Gastrocnemius medialis (tissue), 4 donors: Measurements from ENCODE around the gene CD3E. TPM values are rescaled to one million over a fixed set of nuclear protein-coding genes. Genes with fewer than 3 reads are reported as not detected.

Experiments used
- ATAC-seq, 2 donors: fragments of 150-250 bp; one replicate each; pipeline ENCODE4 v1.9.1; 2016
- DNase-seq, 2 donors: peaks; one replicate each; pipeline ENCODE4 v3.0.0-alpha.2; 2019
- H3K27ac ChIP-seq, 4 donors: fragments of 200-600 bp; sonication (generic); 1 replicate in 1 of 4; 2 replicates in 3 of 4; pipeline ENCODE4 v1.5.1; 2016 to 2018; ENCODE audit warnings: mild to moderate bottlenecking in 2 of 4, moderate library complexity in 1 of 4
- H3K27me3 ChIP-seq, 3 donors: fragments of 200-600 bp; sonication (generic) in 2 of 3; 1 replicate in 1 of 3; 2 replicates in 2 of 3; pipeline versions ENCODE4 v1.5.1 to v1.6.0; 2016 to 2019; ENCODE audit warnings: mild to moderate bottlenecking in 1 of 3, moderate library complexity in 1 of 3
- H3K36me3 ChIP-seq, 2 donors: fragments of 200-600 bp; sonication (generic) in 1 of 2; one replicate each; pipeline ENCODE4 v1.5.1; 2017 to 2018
- H3K4me1 ChIP-seq, 2 donors: fragments of 200-600 bp; sonication (generic) in 1 of 2; one replicate each; pipeline ENCODE4 v1.5.1; 2016 to 2017; ENCODE audit warnings: mild to moderate bottlenecking in 2 of 2
- H3K4me3 ChIP-seq, 4 donors: fragments of 200-600 bp; sonication (generic) in 3 of 4; 1 replicate in 1 of 4; 2 replicates in 3 of 4; pipeline ENCODE4 v1.5.1; 2016 to 2019; ENCODE audit warnings: mild to moderate bottlenecking in 2 of 4
- H3K9me3 ChIP-seq, 3 donors: fragments of 200-600 bp; sonication (generic) in 2 of 3; 1 replicate in 1 of 3; 2 replicates in 2 of 3; pipeline ENCODE4 v1.5.1; 2016 to 2019
- CTCF ChIP-seq, 5 experiments: fragments of 450-650 bp in 3 of 5; fragments of 200-600 bp in 2 of 5; sonication (generic) in 2 of 5; IDR thresholded peaks in 4 of 5; conservative IDR thresholded peaks in 1 of 5; 1 replicate in 4 of 5; 2 replicates in 1 of 5; pipeline ENCODE4 v1.5.1; 2016 to 2019; ENCODE audit warnings: antibody characterized with exemption in 5 of 5, mild to moderate bottlenecking in 3 of 5, moderate library complexity in 3 of 5
- POLR2A ChIP-seq, 2 donors: fragments of 450-650 bp; IDR thresholded peaks; one replicate each; pipeline ENCODE4 v1.6.1; 2017; ENCODE audit warnings: antibody characterized with exemption in 2 of 2, mild to moderate bottlenecking in 2 of 2, moderate library complexity in 2 of 2
- in situ Hi-C, 4 donors: fragments of 200-750 bp; cut with MboI; loops; one replicate each; pipeline versions ENCODE4 v1.15.0 to v1.8.0; 2017; ENCODE audit warnings: low sequenced_read_pairs in 4 of 4
- intact Hi-C: fragments of 100-400 bp; cut with DNase I; formaldehyde crosslinking; loops from one replicate; pipeline ENCODE4 v1.15.1; 2023; ENCODE audit warnings: low total_unique reads
- total RNA-seq, 4 donors: library from RNA; depleted of rRNA; stranded (reverse); fragments of >200 nt; gene quantifications; one replicate each; pipeline versions ENCODE4 v1.1.0 to v1.2.3, GENCODE V29; 2016

CD3E gene
- total RNA-seq, 4 donors from 2014 or later: 0.42 to 0.51 TPM; not detected in 2

GRCh38 chr11:118289401-118289800, 15.1 kb upstream of the CD3E start:
- H3K27ac ChIP-seq: no peak overlapping the region
- no peaks in the 10 kb centered on the region for H3K36me3 ChIP-seq
- no peak for DNase-seq
- H3K27me3 ChIP-seq: no peaks in the 10 kb centered on the region
- ATAC-seq: no peak
- no peak overlapping the region for H3K4me3 ChIP-seq
- TF ChIP-seq CTCF (IDR thresholded peaks at IDR 0.05 in 4 of 5, conservative IDR thresholded peaks at IDR 0.05 in 1 of 5) (no peak), POLR2A (IDR thresholded peaks at IDR 0.05) (no peak)
- H3K4me1 ChIP-seq: no peaks in the 10 kb centered on the region
- no peaks in the 10 kb centered on the region for H3K9me3 ChIP-seq
- in situ Hi-C loops (no loop called here), intact Hi-C loops (no loop called here)

- DNase-seq (no peak), ATAC-seq (no peak)
- H3K4me1 ChIP-seq: no peaks in the 10 kb centered on the region
- H3K9me3 ChIP-seq: no peaks in the 10 kb centered on the region
- in situ Hi-C loops (loop anchor here in 1 of 4 donors (10.0 kb wide), 1 partner anchor 86 kb away; no protein-coding TSS in a partner anchor), intact Hi-C loops (loop anchor here (1.0 to 10.0 kb wide), 2 partner anchors 93 to 194 kb away; no protein-coding TSS in a partner anchor)
- H3K27ac ChIP-seq: no peak overlapping the region
- H3K36me3 ChIP-seq: no peaks in the 10 kb centered on the region
- no peak overlapping the region for H3K4me3 ChIP-seq
- H3K27me3 ChIP-seq: no peaks in the 10 kb centered on the region
- no peak for TF ChIP-seq POLR2A (IDR thresholded peaks at IDR 0.05)
- TF ChIP-seq CTCF (IDR thresholded peaks at IDR 0.05 in 4 of 5, conservative IDR thresholded peaks at IDR 0.05 in 1 of 5): peak in 1 of 5 experiments; percentile 16
Observed at GRCh38 chr11:118290923-118291322, 13.6 kb upstream of the CD3E start.

GRCh38 chr11:118291477-118292135, 12.9 kb upstream of the CD3E start:
- Histone ChIP-seq H3K27ac (no peak overlapping the region), H3K9me3 (no peaks in the 10 kb centered on the region), H3K27me3 (no peaks in the 10 kb centered on the region), H3K4me1 (no peaks in the 10 kb centered on the region), H3K4me3 (no peak overlapping the region), H3K36me3 (no peaks in the 10 kb centered on the region)
- ATAC-seq: no peak
- intact Hi-C loops: loop anchor here (1.0 to 10.0 kb wide), 2 partner anchors 93 to 193 kb away; no protein-coding TSS in a partner anchor
- DNase-seq: no peak
- in situ Hi-C loops: loop anchor here in 1 of 4 donors (10.0 kb wide), 1 partner anchor 87 kb away; no protein-coding TSS in a partner anchor
- no peak for TF ChIP-seq CTCF (IDR thresholded peaks at IDR 0.05 in 4 of 5, conservative IDR thresholded peaks at IDR 0.05 in 1 of 5)
- no peak for TF ChIP-seq POLR2A (IDR thresholded peaks at IDR 0.05)

GRCh38 chr11:118294053-118294452, 10.5 kb upstream of the CD3E start:
- DNase-seq (no peak), ATAC-seq (no peak)
- Histone ChIP-seq H3K9me3 (no peaks in the 10 kb centered on the region), H3K36me3 (no peaks in the 10 kb centered on the region), H3K27me3 (no peaks in the 10 kb centered on the region), H3K4me1 (no peaks in the 10 kb centered on the region), H3K4me3 (no peak overlapping the region), H3K27ac (no peak overlapping the region)
- intact Hi-C loops (loop anchor here (10.0 kb wide), 1 partner anchor 191 kb away; no protein-coding TSS in a partner anchor), in situ Hi-C loops (loop anchor here in 1 of 4 donors (10.0 kb wide), 1 partner anchor 89 kb away; no protein-coding TSS in a partner anchor)
- TF ChIP-seq CTCF (IDR thresholded peaks at IDR 0.05 in 4 of 5, conservative IDR thresholded peaks at IDR 0.05 in 1 of 5) (no peak), POLR2A (IDR thresholded peaks at IDR 0.05) (no peak)
